ENCODE results near the gene TDO2. TPM values are rescaled to one million over a fixed set of nuclear protein-coding genes. Genes with fewer than 3 reads are reported as not detected.
"Not testable (repeated sequence)": the region's sequence is repeated elsewhere in the genome, so short reads cannot be mapped to it uniquely, and the experiment has no call there.

Gene TDO2
- total RNA-seq, 3 donors from 2014 or later: not detected

GRCh38 chr4:155891058-155891457, 12.4 kb upstream of the TDO2 start:
- no peaks in the 10 kb centered on the region for H3K9me3 ChIP-seq
- no peaks in the 10 kb centered on the region for H3K4me1 ChIP-seq
- no peak overlapping the region for H3K4me3 ChIP-seq
- intact Hi-C loops (cut with DNase I; ENCODE audit: low total_unique reads): no loop called here
- H3K36me3 ChIP-seq: no peaks in the 10 kb centered on the region
- no peaks in the 10 kb centered on the region for H3K27me3 ChIP-seq
- H3K27ac ChIP-seq: no peak overlapping the region
- no peak for DNase-seq (ENCODE audit: low spot score in 2 of 2)
- TF ChIP-seq POLR2AphosphoS5 (IDR thresholded peaks at IDR 0.05): no peak
- no peak for TF ChIP-seq CTCF (IDR thresholded peaks at IDR 0.05)
- no peak for TF ChIP-seq POLR2A (IDR thresholded peaks at IDR 0.05)

GRCh38 chr4:155898371-155898770, 5.1 kb upstream of the TDO2 start:
- H3K4me1 ChIP-seq, H3K36me3 ChIP-seq: not testable (repeated sequence)

GRCh38 chr4:155899891-155900290, 3.6 kb upstream of the TDO2 start:
- Histone ChIP-seq H3K4me1 (no peaks in the 10 kb centered on the region), H3K27me3 (no peaks in the 10 kb centered on the region), H3K4me3 (no peak overlapping the region), H3K9me3 (no peaks in the 10 kb centered on the region), H3K27ac (no peak overlapping the region), H3K36me3 (no peaks in the 10 kb centered on the region)
- DNase-seq (ENCODE audit: low spot score in 2 of 2): no peak
- intact Hi-C loops (cut with DNase I; ENCODE audit: low total_unique reads): no loop called here
- TF ChIP-seq CTCF (IDR thresholded peaks at IDR 0.05) (no peak), POLR2A (IDR thresholded peaks at IDR 0.05) (no peak), POLR2AphosphoS5 (IDR thresholded peaks at IDR 0.05) (no peak)

More at GRCh38 chr4:155898371-155898770, 5.1 kb upstream of the TDO2 start:
- H3K4me3 ChIP-seq; H3K9me3 ChIP-seq; intact Hi-C loops (cut with DNase I; ENCODE audit: low total_unique reads); H3K27me3 ChIP-seq; H3K27ac ChIP-seq; DNase-seq (ENCODE audit: low spot score in 2 of 2): not testable (repeated sequence)

GRCh38 chr4:155900381-155900780, 3.1 kb upstream of the TDO2 start:
- H3K27ac ChIP-seq: no peak overlapping the region
- TF ChIP-seq CTCF (IDR thresholded peaks at IDR 0.05) (no peak), POLR2A (IDR thresholded peaks at IDR 0.05) (no peak), POLR2AphosphoS5 (IDR thresholded peaks at IDR 0.05) (no peak)

GRCh38 chr4:155901013-155901412, 2.5 kb upstream of the TDO2 start:
- no peak for TF ChIP-seq CTCF (IDR thresholded peaks at IDR 0.05)
- TF ChIP-seq POLR2A (IDR thresholded peaks at IDR 0.05): no peak
- no peak for TF ChIP-seq POLR2AphosphoS5 (IDR thresholded peaks at IDR 0.05)
- intact Hi-C loops (cut with DNase I; ENCODE audit: low total_unique reads): no loop called here
- H3K36me3 ChIP-seq: no peaks in the 10 kb centered on the region
- no peaks in the 10 kb centered on the region for H3K9me3 ChIP-seq
- no peaks in the 10 kb centered on the region for H3K27me3 ChIP-seq
- no peak for DNase-seq (ENCODE audit: low spot score in 2 of 2)
- no peak overlapping the region for H3K27ac ChIP-seq
- no peak overlapping the region for H3K4me3 ChIP-seq
- no peaks in the 10 kb centered on the region for H3K4me1 ChIP-seq

More at GRCh38 chr4:155900381-155900780, 3.1 kb upstream of the TDO2 start:
- Histone ChIP-seq H3K9me3 (no peaks in the 10 kb centered on the region), H3K4me1 (no peaks in the 10 kb centered on the region), H3K36me3 (no peaks in the 10 kb centered on the region), H3K4me3 (no peak overlapping the region), H3K27me3 (no peaks in the 10 kb centered on the region)
- intact Hi-C loops (cut with DNase I; ENCODE audit: low total_unique reads): no loop called here
- no peak for DNase-seq (ENCODE audit: low spot score in 2 of 2)

DNA sequence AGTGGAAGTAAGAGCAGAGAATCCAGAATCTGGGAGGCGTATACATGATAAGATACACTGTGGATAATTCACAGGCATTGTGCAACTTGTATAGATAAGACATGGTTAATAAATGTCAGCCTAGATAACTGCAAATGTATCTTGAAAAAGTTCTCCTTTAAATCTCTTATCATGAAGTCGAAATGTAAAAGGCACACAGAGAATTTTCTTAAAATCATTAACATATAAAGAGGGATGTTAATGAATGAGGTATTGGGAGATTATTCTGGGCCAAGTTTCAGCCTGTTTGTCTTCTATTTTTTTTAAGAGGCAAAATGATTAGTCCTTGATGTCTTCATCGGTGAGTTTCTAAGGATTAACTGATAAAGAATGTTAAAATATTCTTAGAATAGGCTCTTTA, 835 bp downstream of the TDO2 start:
- Histone ChIP-seq H3K36me3 (no peaks in the 10 kb centered on the region), H3K27ac (no peak overlapping the region), H3K27me3 (no peaks in the 10 kb centered on the region), H3K9me3 (no peaks in the 10 kb centered on the region), H3K4me3 (no peak overlapping the region), H3K4me1 (no peaks in the 10 kb centered on the region)
- DNase-seq (ENCODE audit: low spot score in 2 of 2): no peak
- no peak for TF ChIP-seq CTCF (IDR thresholded peaks at IDR 0.05)
- intact Hi-C loops (cut with DNase I; ENCODE audit: low total_unique reads): no loop called here

All from breast epithelium (tissue), 4 donors.